Ascending aorta (tissue), 2 donors: ENCODE results near the gene STH. TPM values are rescaled to one million over a fixed set of nuclear protein-coding genes. Genes with fewer than 3 reads are reported as not detected.

Experiments used
- DNase-seq, 2 donors: peaks; one replicate each; pipeline ENCODE4 v3.0.0-alpha.2; 2019; ENCODE audit warnings: low spot score in 2 of 2
- H3K27ac ChIP-seq, 2 donors: fragments of 200-600 bp; sonication (generic); one replicate each; pipeline ENCODE4 v1.5.1; 2016 to 2017; ENCODE audit warnings: mild to moderate bottlenecking in 1 of 2
- H3K27me3 ChIP-seq: fragments of 200-600 bp; sonication (generic); one replicate; pipeline ENCODE4 v1.5.1; 2017
- H3K36me3 ChIP-seq, 2 donors: fragments of 200-600 bp; sonication (generic); one replicate each; pipeline ENCODE4 v1.5.1; 2016
- H3K4me1 ChIP-seq, 2 donors: fragments of 200-600 bp; sonication (generic); one replicate each; pipeline ENCODE4 v1.5.1; 2016 to 2017; ENCODE audit warnings: mild to moderate bottlenecking in 1 of 2
- H3K4me3 ChIP-seq, 2 donors: fragments of 200-600 bp; sonication (generic); one replicate each; pipeline ENCODE4 v1.5.1; 2016 to 2017; ENCODE audit warnings: mild to moderate bottlenecking in 1 of 2
- H3K9me3 ChIP-seq, 2 donors: fragments of 200-600 bp; sonication (generic); one replicate each; pipeline ENCODE4 v1.5.1; 2016
- CTCF ChIP-seq, 3 experiments: fragments of 200-600 bp in 2 of 3; fragments of 450-650 bp in 1 of 3; sonication (generic) in 2 of 3; IDR thresholded peaks; one replicate each; pipeline ENCODE4 v1.5.1; 2016 to 2019; ENCODE audit warnings: antibody characterized with exemption in 3 of 3, mild to moderate bottlenecking in 1 of 3, moderate library complexity in 1 of 3
- intact Hi-C: fragments of 100-400 bp; cut with DNase I; formaldehyde crosslinking; loops from one replicate; pipeline ENCODE4 v1.15.1; 2023
- total RNA-seq: library from RNA; depleted of rRNA; stranded (reverse); fragments of >200 nt; gene quantifications from one replicate; pipeline ENCODE4 v1.1.0, GENCODE V29; 2016

The STH gene
- total RNA-seq, 1 donor from 2014 or later, result not detected

GRCh38 chr17:46035112-46035818, 36.2 kb downstream of the STH start:
- no peak overlapping the region for H3K27ac ChIP-seq
- H3K4me1 ChIP-seq, result no peaks in the 10 kb centered on the region
- intact Hi-C loops, result loop anchor here (5.0 kb wide), 1 partner anchor 232 kb away; no protein-coding TSS in a partner anchor

GRCh38 chr17:46036491-46036890, 37.4 kb downstream of the STH start:
- no peak for DNase-seq
- TF ChIP-seq CTCF (IDR thresholded peaks at IDR 0.05), result no peak
- H3K36me3 ChIP-seq, result peaks cover 78 to 84% of the 10 kb centered on the region in 2 donors
- H3K4me1 ChIP-seq, result no peaks in the 10 kb centered on the region
- no peaks in the 10 kb centered on the region for H3K9me3 ChIP-seq
- H3K4me3 ChIP-seq, result no peak overlapping the region
- intact Hi-C loops, result loop anchor here (5.0 kb wide), 1 partner anchor 231 kb away; no protein-coding TSS in a partner anchor
- H3K27ac ChIP-seq, result no peak overlapping the region
- no peaks in the 10 kb centered on the region for H3K27me3 ChIP-seq

More at GRCh38 chr17:46035112-46035818, 36.2 kb downstream of the STH start:
- H3K9me3 ChIP-seq, result no peaks in the 10 kb centered on the region
- no peaks in the 10 kb centered on the region for H3K27me3 ChIP-seq
- no peak overlapping the region for H3K4me3 ChIP-seq
- TF ChIP-seq CTCF (IDR thresholded peaks at IDR 0.05), result no peak
- no peak for DNase-seq
- H3K36me3 ChIP-seq, result peaks cover 91 to 96% of the 10 kb centered on the region in 2 donors

- intact Hi-C loops, result loop anchor here (5.0 kb wide), 1 partner anchor 230 kb away; no protein-coding TSS in a partner anchor
- peaks cover 65 to 79% of the 10 kb centered on the region in 2 donors for H3K36me3 ChIP-seq
- H3K4me3 ChIP-seq, result no peak overlapping the region
Measured at GRCh38 chr17:46037722-46038255, 38.7 kb downstream of the STH start.

GRCh38 chr17:46038414-46038813, 39.4 kb downstream of the STH start:
- Histone ChIP-seq H3K27ac (no peak overlapping the region), H3K36me3 (peaks cover 59 to 78% of the 10 kb centered on the region in 2 donors), H3K4me3 (no peak overlapping the region), H3K9me3 (no peaks in the 10 kb centered on the region), H3K4me1 (no peaks in the 10 kb centered on the region), H3K27me3 (no peaks in the 10 kb centered on the region)
- no peak for DNase-seq
- intact Hi-C loops, result loop anchor here (5.0 kb wide), 1 partner anchor 229 kb away; no protein-coding TSS in a partner anchor
- TF ChIP-seq CTCF (IDR thresholded peaks at IDR 0.05), result no peak

More at GRCh38 chr17:46037722-46038255, 38.7 kb downstream of the STH start:
- Histone ChIP-seq H3K4me1 (no peaks in the 10 kb centered on the region), H3K27ac (no peak overlapping the region), H3K9me3 (no peaks in the 10 kb centered on the region), H3K27me3 (no peaks in the 10 kb centered on the region)
- no peak for DNase-seq
- TF ChIP-seq CTCF (IDR thresholded peaks at IDR 0.05), result no peak

GRCh38 chr17:46038937-46039336, 39.9 kb downstream of the STH start:
- Histone ChIP-seq H3K4me3 (no peak overlapping the region), H3K36me3 (peaks cover 54 to 73% of the 10 kb centered on the region in 2 donors), H3K4me1 (peaks cover 0 to under 1% of the 10 kb centered on the region in 2 donors), H3K9me3 (no peaks in the 10 kb centered on the region), H3K27ac (no peak overlapping the region), H3K27me3 (no peaks in the 10 kb centered on the region)
- no peak for TF ChIP-seq CTCF (IDR thresholded peaks at IDR 0.05)
- intact Hi-C loops, result loop anchor here (5.0 kb wide), 1 partner anchor 228 kb away; no protein-coding TSS in a partner anchor
- no peak for DNase-seq
